Vagina (tissue), 2 donors: ENCODE data around the gene CMTM3. TPM values are rescaled to one million over a fixed set of nuclear protein-coding genes. Genes with fewer than 3 reads are reported as not detected.

Experiments used
- DNase-seq, 2 donors: peaks; one replicate each; pipeline ENCODE4 v3.0.0-alpha.2; 2017; ENCODE audit errors: extremely low spot score in 2 of 2
- H3K27ac ChIP-seq: fragments of 200-600 bp; sonication (generic); one replicate; pipeline ENCODE4 v1.5.1; 2019
- H3K27me3 ChIP-seq: fragments of 200-600 bp; sonication (generic); one replicate; pipeline ENCODE4 v1.5.1; 2019
- H3K36me3 ChIP-seq, 2 donors: fragments of 200-600 bp; sonication (generic); one replicate each; pipeline ENCODE4 v1.5.1; 2017 to 2019
- H3K4me1 ChIP-seq: fragments of 200-600 bp; sonication (generic); one replicate; pipeline ENCODE4 v1.5.1; 2019
- H3K4me3 ChIP-seq, 2 donors: fragments of 200-600 bp; sonication (generic); 1 replicate in 1 of 2; 2 replicates in 1 of 2; pipeline ENCODE4 v1.5.1; 2016 to 2019
- H3K9me3 ChIP-seq: fragments of 200-600 bp; sonication (generic); one replicate; pipeline ENCODE4 v1.5.1; 2019
- CTCF ChIP-seq, 3 experiments: fragments of 450-650 bp in 2 of 3; fragments of 200-600 bp in 1 of 3; sonication (generic) in 1 of 3; IDR thresholded peaks; one replicate each; pipeline ENCODE4 v1.5.1; 2017 to 2019; ENCODE audit warnings: antibody characterized with exemption in 3 of 3, mild to moderate bottlenecking in 2 of 3, moderate library complexity in 2 of 3
- POLR2A ChIP-seq, 2 donors: fragments of 450-650 bp; IDR thresholded peaks; one replicate each; pipeline ENCODE4 v1.6.1; 2017; ENCODE audit warnings: antibody characterized with exemption in 2 of 2, mild to moderate bottlenecking in 2 of 2, moderate library complexity in 2 of 2
- POLR2AphosphoS5 ChIP-seq, 2 donors: sonication (generic); formaldehyde crosslinking; IDR thresholded peaks; one replicate each; pipeline ENCODE4 v1.9.0; 2017; ENCODE audit warnings: antibody characterized with exemption in 2 of 2, mild to moderate bottlenecking in 2 of 2, low read depth in 1 of 2; ENCODE audit not compliant: insufficient read depth in 1 of 2
- intact Hi-C: fragments of 100-400 bp; cut with DNase I; formaldehyde crosslinking; loops from one replicate; pipeline ENCODE4 v1.15.1; 2023
- total RNA-seq: library from RNA; depleted of rRNA; stranded (reverse); fragments of >200 nt; gene quantifications from one replicate; pipeline ENCODE4 v1.2.3, GENCODE V29; 2016

The CMTM3 gene
- total RNA-seq, 1 donor from 2014 or later: 47.9 TPM

- Histone ChIP-seq H3K27me3 (no peaks in the 10 kb centered on the region), H3K4me1 (peaks cover 42% of the 10 kb centered on the region), H3K27ac (peak overlapping the region; percentile 95), H3K9me3 (no peaks in the 10 kb centered on the region), H3K36me3 (no peaks in the 10 kb centered on the region), H3K4me3 (peak overlapping the region; percentile 83 to 94)
- DNase-seq: no peak
- TF ChIP-seq CTCF (IDR thresholded peaks at IDR 0.05) (no peak), POLR2AphosphoS5 (IDR thresholded peaks at IDR 0.05; ENCODE audit: insufficient read depth in 1 of 2, low read depth in 1 of 2) (peak in 1 of 2 donors; percentile 44)
- intact Hi-C loops: loop anchor here (5.0 to 10.0 kb wide), 3 partner anchors 79 to 196 kb away; no protein-coding TSS in a partner anchor
These were observed 748 bp upstream of the CMTM3 start for GRCh38 chr16:66603537-66604375.

- H3K9me3 ChIP-seq: no peaks in the 10 kb centered on the region
- no peak for TF ChIP-seq POLR2A (IDR thresholded peaks at IDR 0.05)
- no peak for TF ChIP-seq CTCF (IDR thresholded peaks at IDR 0.05)
- no peak for TF ChIP-seq POLR2AphosphoS5 (IDR thresholded peaks at IDR 0.05; ENCODE audit: insufficient read depth in 1 of 2, low read depth in 1 of 2)
- DNase-seq: no peak
- peaks cover 49% of the 10 kb centered on the region for H3K4me1 ChIP-seq
- peak overlapping the region; percentile 95 for H3K27ac ChIP-seq
- peak overlapping the region; percentile 83 to 94 for H3K4me3 ChIP-seq
- intact Hi-C loops: loop anchor here (10.0 kb wide), 2 partner anchors 81 to 121 kb away; no protein-coding TSS in a partner anchor
- H3K36me3 ChIP-seq: peaks cover 0 to 12% of the 10 kb centered on the region in 2 donors
- no peaks in the 10 kb centered on the region for H3K27me3 ChIP-seq
These were observed 874 bp downstream of the CMTM3 start for GRCh38 chr16:66605177-66605978.

- no peaks in the 10 kb centered on the region for H3K27me3 ChIP-seq
- intact Hi-C loops: loop anchor here (10.0 kb wide), 2 partner anchors 81 to 121 kb away; no protein-coding TSS in a partner anchor
- H3K27ac ChIP-seq: peak overlapping the region; percentile 95
- H3K4me1 ChIP-seq: peaks cover 49% of the 10 kb centered on the region
- TF ChIP-seq POLR2A (IDR thresholded peaks at IDR 0.05) (no peak), CTCF (IDR thresholded peaks at IDR 0.05) (no peak), POLR2AphosphoS5 (IDR thresholded peaks at IDR 0.05; ENCODE audit: insufficient read depth in 1 of 2, low read depth in 1 of 2) (no peak)
- H3K9me3 ChIP-seq: no peaks in the 10 kb centered on the region
- DNase-seq: no peak
- peaks cover 0 to 20% of the 10 kb centered on the region in 2 donors for H3K36me3 ChIP-seq
- H3K4me3 ChIP-seq: peak overlapping the region; percentile 83 to 94
These were observed 1.7 kb downstream of the CMTM3 start for GRCh38 chr16:66605979-66606751.

- no peaks in the 10 kb centered on the region for H3K9me3 ChIP-seq
- H3K4me1 ChIP-seq: peaks cover 46% of the 10 kb centered on the region
- H3K27me3 ChIP-seq: no peaks in the 10 kb centered on the region
- no peak overlapping the region for H3K4me3 ChIP-seq
- H3K27ac ChIP-seq: peak overlapping the region; percentile 27
- intact Hi-C loops: loop anchor here (10.0 kb wide), 2 partner anchors 84 to 124 kb away; no protein-coding TSS in a partner anchor
- DNase-seq: no peak
- peak; percentile 29 to 54 for TF ChIP-seq POLR2AphosphoS5 (IDR thresholded peaks at IDR 0.05; ENCODE audit: insufficient read depth in 1 of 2, low read depth in 1 of 2)
- TF ChIP-seq POLR2A (IDR thresholded peaks at IDR 0.05): no peak
- peak; percentile 69 to 88 (median 82) for TF ChIP-seq CTCF (IDR thresholded peaks at IDR 0.05)
- H3K36me3 ChIP-seq: peaks cover 0 to 40% of the 10 kb centered on the region in 2 donors
These were observed 4.0 kb downstream of the CMTM3 start for GRCh38 chr16:66608241-66609138.
